AG04449 (cell line): ENCODE measurements around the gene GMCL1.

Experiments used
- CTCF ChIA-PET: fragments of 350-600 bp; formaldehyde crosslinking; extraction: SDS; loops from one replicate; lab custom pipeline; 2021; ENCODE audit warnings: antibody characterized with exemption; lab: Yijun Ruan, JAX
- POLR2A ChIA-PET: fragments of 400-600, 350-600 bp; formaldehyde crosslinking; extraction: SDS; loops from one replicate; lab custom pipeline; 2020; ENCODE audit warnings: antibody characterized with exemption, inconsistent platforms; lab: Yijun Ruan, JAX
- DNase-seq: peaks from one replicate; pipeline ENCODE4 v3.0.0-alpha.2; 2010; ENCODE audit warnings: low read depth, low spot score
- H3K4me3 ChIP-seq: 2 replicates; pipeline ENCODE4 v1.5.1; 2011; ENCODE audit warnings: low read depth, mild to moderate bottlenecking, control low read depth, low read length
- TF ChIP-seq, protein P1 (sequence below): IDR thresholded peaks from one replicate; pipeline ENCODE4 v1.5.1; 2011; ENCODE audit warnings: mild to moderate bottlenecking, moderate library complexity, low read length, control low read depth, inconsistent platforms; ENCODE audit not compliant: insufficient read depth; ENCODE audit errors: missing control alignments

The GMCL1 gene

GRCh38 chr2:69835666-69836065 lies 6.2 kb downstream of the GMCL1 start:
- CTCF ChIA-PET, result interaction anchor here (0.9 to 1.9 kb wide), 2 partner anchors 111 to 114 kb away, joined by 3 to 8 read pairs; no protein-coding TSS in a partner anchor

DNA sequence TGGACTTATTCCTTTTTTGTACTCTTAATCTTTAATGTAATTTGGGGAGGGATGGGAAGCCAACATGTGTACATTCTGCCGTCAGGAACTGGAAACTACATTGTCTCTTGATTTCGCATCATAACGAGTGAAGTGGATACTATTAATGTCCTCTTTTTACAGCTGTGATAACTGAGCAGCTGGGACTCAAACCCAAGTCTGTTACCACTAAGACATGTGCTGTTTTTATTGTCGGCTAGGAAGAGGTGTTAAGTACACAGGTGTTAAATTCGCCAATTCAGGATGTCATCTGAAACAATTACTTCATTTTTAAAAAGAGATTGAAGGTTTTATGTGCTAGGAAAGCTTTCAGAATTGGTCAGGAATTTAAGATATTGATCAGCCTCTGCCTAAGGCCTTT lies 6.9 kb downstream of the GMCL1 start:
- TF ChIP-seq, protein P1, sequence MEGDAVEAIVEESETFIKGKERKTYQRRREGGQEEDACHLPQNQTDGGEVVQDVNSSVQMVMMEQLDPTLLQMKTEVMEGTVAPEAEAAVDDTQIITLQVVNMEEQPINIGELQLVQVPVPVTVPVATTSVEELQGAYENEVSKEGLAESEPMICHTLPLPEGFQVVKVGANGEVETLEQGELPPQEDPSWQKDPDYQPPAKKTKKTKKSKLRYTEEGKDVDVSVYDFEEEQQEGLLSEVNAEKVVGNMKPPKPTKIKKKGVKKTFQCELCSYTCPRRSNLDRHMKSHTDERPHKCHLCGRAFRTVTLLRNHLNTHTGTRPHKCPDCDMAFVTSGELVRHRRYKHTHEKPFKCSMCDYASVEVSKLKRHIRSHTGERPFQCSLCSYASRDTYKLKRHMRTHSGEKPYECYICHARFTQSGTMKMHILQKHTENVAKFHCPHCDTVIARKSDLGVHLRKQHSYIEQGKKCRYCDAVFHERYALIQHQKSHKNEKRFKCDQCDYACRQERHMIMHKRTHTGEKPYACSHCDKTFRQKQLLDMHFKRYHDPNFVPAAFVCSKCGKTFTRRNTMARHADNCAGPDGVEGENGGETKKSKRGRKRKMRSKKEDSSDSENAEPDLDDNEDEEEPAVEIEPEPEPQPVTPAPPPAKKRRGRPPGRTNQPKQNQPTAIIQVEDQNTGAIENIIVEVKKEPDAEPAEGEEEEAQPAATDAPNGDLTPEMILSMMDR, result no peak
- ChIA-PET POLR2A (no interaction called here), CTCF (interaction anchor here (1.0 to 2.2 kb wide), 3 partner anchors 19 to 306 kb away, joined by 3 to 8 read pairs (median 5); no protein-coding TSS in a partner anchor)
- DNase-seq, result no peak
- no peak overlapping the region for H3K4me3 ChIP-seq

More at GRCh38 chr2:69835666-69836065, 6.2 kb downstream of the GMCL1 start:
- no peak overlapping the region for H3K4me3 ChIP-seq
- DNase-seq, result no peak
- POLR2A ChIA-PET, result no interaction called here
- TF ChIP-seq, protein P1, result no peak

GRCh38 chr2:69837533-69837932 lies 8.1 kb downstream of the GMCL1 start:
- CTCF ChIA-PET, result interaction anchor here (0.9 to 2.2 kb wide), 4 partner anchors 13 to 113 kb away, joined by 3 to 8 read pairs (median 4); no protein-coding TSS in a partner anchor
- DNase-seq, result no peak

GRCh38 chr2:69843993-69844392 lies 14.5 kb downstream of the GMCL1 start:
- CTCF ChIA-PET, result no interaction called here

More at GRCh38 chr2:69837533-69837932, 8.1 kb downstream of the GMCL1 start:
- no peak overlapping the region for H3K4me3 ChIP-seq
- POLR2A ChIA-PET, result no interaction called here
- TF ChIP-seq, protein P1, result no peak

DNA sequence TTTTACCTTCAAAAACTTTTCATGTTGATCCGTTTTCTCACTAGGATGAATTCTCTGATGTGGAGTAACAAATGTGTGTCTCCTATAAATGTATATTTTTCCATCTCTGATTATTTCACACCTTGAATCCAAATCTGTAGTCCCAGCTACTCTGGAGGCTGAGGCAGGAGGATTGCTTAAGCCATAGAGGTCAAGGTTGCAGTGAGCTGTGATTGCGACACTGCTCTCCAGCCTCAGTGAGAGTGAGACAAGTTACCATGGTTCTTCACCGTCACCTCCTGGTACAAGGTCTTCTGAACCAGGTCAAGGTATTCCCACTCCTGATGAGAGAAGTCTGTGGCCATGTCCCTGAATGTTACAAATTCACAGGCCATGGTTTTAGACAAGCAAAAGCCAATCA lies 15.1 kb downstream of the GMCL1 start:
- TF ChIP-seq, protein P1, result no peak
- no peak for DNase-seq
- POLR2A ChIA-PET, result no interaction called here
- no peak overlapping the region for H3K4me3 ChIP-seq
- CTCF ChIA-PET, result no interaction called here

More at GRCh38 chr2:69843993-69844392, 14.5 kb downstream of the GMCL1 start:
- no peak for DNase-seq
- no peak overlapping the region for H3K4me3 ChIP-seq
- POLR2A ChIA-PET, result no interaction called here
- TF ChIP-seq, protein P1, result no peak

GRCh38 chr2:69846182-69847067 lies 17.0 kb downstream of the GMCL1 start:
- DNase-seq, result no peak
- H3K4me3 ChIP-seq, result no peak overlapping the region
- ChIA-PET CTCF (interaction anchor here (1.7 kb wide), 1 partner anchor 30 kb away, joined by 8 read pairs; no protein-coding TSS in a partner anchor), POLR2A (no interaction called here)
- TF ChIP-seq, protein P1, result no peak
